ENCODE results near the gene LCE3D.
"Not testable (repeated sequence)": the region's sequence is repeated elsewhere in the genome, so short reads cannot be mapped to it uniquely, and the experiment has no call there.

LCE3D gene

DNA sequence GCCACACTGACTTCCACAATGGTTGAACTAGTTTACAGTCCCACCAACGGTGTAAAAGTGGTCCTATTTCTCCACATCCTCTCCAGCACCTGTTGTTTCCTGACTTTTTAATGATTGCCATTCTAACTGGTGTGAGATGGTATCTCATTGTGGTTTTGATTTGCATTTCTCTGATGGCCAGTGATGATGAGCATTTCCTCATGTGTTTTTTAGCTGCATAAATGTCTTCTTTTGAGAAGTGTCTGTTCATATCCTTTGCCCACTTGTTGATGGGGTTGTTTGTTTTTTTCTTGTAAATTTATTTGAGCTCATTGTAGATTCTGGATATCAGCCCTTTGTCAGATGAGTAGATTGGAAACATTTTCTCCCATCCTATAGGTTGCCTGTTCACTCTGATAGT lies 32.0 kb downstream of the LCE3D start:
- H3K27me3 Mint-ChIP-seq, result peaks cover 11% of the 10 kb centered on the region
- H3K9me3 Mint-ChIP-seq; H3K27ac Mint-ChIP-seq; H3K36me3 Mint-ChIP-seq (ENCODE audit: low read depth); DNase-seq; ATAC-seq; H3K4me1 Mint-ChIP-seq; H3K4me3 Mint-ChIP-seq: not testable (repeated sequence)

DNA sequence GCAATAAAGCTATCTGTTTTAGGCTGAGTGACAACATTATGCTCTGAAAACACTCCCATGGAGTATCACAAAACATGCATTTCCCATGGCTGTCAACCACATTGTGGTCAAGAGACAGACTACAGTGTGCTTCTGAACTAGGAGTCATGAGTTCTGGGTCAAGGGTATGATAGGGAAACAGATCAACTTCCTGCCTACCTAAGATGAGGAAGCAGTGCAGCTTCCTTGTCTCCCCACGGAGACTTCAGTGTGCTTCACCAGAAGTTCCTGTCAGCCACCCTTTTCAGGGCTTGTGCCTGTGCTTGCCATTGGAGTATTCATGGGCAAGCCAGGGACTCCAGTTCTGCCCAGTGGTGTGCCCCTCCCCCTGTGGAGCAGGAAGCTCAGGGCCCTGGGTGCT lies 33.6 kb downstream of the LCE3D start:
- H3K27ac Mint-ChIP-seq, result no peak overlapping the region
- no peak overlapping the region for H3K4me3 Mint-ChIP-seq
- peaks cover 10% of the 10 kb centered on the region for H3K27me3 Mint-ChIP-seq
- DNase-seq, result no peak
- ATAC-seq, result no peak
- H3K36me3 Mint-ChIP-seq (ENCODE audit: low read depth), result no peaks in the 10 kb centered on the region
- no peaks in the 10 kb centered on the region for H3K4me1 Mint-ChIP-seq
- no peaks in the 10 kb centered on the region for H3K9me3 Mint-ChIP-seq

DNA sequence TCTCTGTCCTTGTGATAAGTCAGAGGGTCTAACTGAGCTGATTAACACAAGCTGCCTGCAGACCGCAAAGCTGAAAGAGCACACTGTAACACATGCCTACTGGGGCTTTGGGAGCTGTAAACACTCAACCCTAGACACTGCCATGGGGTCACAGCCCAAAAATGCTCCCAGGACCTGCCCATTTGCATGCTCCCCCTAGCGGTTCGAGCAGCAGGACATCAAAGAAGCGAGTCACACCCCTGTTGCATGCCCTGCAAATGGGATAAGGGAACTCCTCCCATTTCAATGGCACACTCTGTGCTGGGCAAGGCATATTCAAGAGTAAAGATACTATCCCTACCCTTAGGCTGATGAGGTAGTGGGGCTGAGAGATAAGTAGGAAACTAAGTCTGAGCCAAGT lies 36.5 kb downstream of the LCE3D start:
- Mint-ChIP-seq H3K4me1 (no peaks in the 10 kb centered on the region), H3K27ac (no peak overlapping the region), H3K36me3 (ENCODE audit: low read depth) (no peaks in the 10 kb centered on the region), H3K9me3 (no peaks in the 10 kb centered on the region), H3K27me3 (peaks cover 16% of the 10 kb centered on the region), H3K4me3 (no peak overlapping the region)
- DNase-seq, result no peak
- ATAC-seq, result no peak

DNA sequence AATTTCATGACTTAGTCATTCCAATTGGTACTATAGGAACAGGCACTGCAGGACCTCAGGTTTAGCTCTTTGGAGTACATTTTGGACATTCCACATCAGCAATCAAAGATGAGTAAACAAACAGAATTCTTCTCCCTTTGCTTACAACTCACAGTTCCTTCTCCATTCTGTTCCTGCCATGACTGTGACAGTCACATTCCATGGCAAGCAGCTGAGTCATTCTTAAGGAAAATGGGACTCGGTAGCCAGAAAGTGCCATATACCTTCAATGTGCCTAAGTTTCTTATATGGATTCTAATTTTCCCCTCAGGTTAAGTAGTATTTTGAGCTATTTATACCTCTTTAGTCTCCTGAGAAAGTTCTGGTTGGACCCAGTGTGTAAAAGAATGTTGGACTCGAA lies 40.4 kb downstream of the LCE3D start:
- Mint-ChIP-seq H3K27ac (no peak overlapping the region), H3K9me3 (no peaks in the 10 kb centered on the region), H3K36me3 (ENCODE audit: low read depth) (no peaks in the 10 kb centered on the region), H3K27me3 (peaks cover 21% of the 10 kb centered on the region), H3K4me1 (no peaks in the 10 kb centered on the region), H3K4me3 (no peak overlapping the region)
- no peak for ATAC-seq
- no peak for DNase-seq

DNA sequence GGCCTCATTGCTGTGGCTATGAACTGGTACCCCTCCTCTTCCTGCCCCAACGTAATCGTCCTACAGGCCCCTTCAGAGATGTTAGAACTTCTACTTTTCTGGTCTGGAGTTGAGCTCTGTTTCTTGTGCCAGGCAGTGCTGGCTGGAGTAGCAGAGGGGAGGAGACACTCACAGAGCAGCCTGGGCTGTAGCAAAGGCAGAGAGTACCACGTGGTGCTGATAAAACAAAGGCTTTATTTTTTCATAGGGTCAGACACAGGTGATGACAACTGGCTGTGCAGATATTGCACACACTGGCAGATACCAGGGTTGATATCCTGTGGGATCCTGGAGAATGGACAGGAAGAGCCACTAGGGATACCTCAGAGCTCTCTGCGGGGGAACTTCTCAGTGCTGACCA lies 42.8 kb downstream of the LCE3D start:
- Mint-ChIP-seq H3K36me3 (ENCODE audit: low read depth) (no peaks in the 10 kb centered on the region), H3K4me1 (no peaks in the 10 kb centered on the region), H3K27ac (no peak overlapping the region), H3K4me3 (no peak overlapping the region), H3K27me3 (peaks cover 24% of the 10 kb centered on the region), H3K9me3 (no peaks in the 10 kb centered on the region)
- DNase-seq (no peak), ATAC-seq (no peak)

DNA sequence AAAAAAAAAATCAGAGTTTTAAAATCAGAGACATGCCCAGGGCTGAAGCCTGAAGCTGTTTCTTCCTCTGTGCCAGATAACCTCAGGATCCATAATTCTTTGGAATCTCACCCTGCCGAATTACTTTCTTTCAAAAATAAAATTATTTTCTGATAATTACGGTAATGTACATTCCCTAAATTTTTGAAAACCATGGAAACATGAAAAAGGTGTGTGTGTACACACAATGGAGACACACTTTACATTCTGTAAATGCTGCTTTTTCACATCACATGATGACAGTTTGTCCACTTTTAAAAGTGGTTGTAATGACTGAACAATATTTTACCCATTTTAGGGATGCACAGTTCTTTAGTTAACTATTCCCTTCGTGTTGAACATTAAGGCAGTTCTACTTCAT lies 44.5 kb downstream of the LCE3D start:
- DNase-seq, result no peak
- H3K36me3 Mint-ChIP-seq (ENCODE audit: low read depth), result no peaks in the 10 kb centered on the region
- H3K4me1 Mint-ChIP-seq, result no peaks in the 10 kb centered on the region
- no peak overlapping the region for H3K4me3 Mint-ChIP-seq
- ATAC-seq, result no peak
- no peak overlapping the region for H3K27ac Mint-ChIP-seq
- peaks cover 21% of the 10 kb centered on the region for H3K27me3 Mint-ChIP-seq
- H3K9me3 Mint-ChIP-seq, result no peaks in the 10 kb centered on the region

DNA sequence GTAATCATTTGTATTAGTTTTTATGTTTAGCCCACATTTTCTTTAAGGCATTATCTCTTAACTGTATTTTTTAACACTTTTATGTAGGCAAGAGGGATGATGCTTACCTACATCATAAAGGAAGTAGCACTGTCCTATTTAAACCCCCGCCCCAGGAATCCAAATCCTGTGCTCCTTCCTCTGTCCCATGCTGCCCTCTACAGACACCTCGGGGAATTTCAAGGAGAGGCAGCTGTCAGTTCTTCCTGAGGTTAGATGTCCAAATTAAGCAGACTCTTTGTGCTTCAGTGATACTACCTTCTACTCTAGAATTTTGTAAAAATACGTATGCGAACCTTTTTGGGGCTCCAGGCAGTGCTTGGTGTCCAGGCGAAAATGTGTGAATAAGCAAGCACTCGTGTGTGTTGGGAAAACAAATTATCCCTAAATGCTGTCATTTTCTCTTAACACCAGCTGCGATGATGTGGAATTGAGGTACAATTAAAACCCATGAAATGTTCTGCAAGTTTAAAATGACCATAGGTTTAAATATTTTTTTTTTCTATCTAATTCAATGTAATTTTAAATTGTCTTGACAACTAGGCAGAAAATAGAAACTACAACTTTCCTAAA lies 46.9 kb downstream of the LCE3D start:
- no peak for ATAC-seq
- Mint-ChIP-seq H3K4me3 (no peak overlapping the region), H3K36me3 (ENCODE audit: low read depth) (no peaks in the 10 kb centered on the region), H3K9me3 (no peaks in the 10 kb centered on the region), H3K27ac (no peak overlapping the region), H3K27me3 (peaks cover 28% of the 10 kb centered on the region), H3K4me1 (no peaks in the 10 kb centered on the region)
- DNase-seq, result peak; percentile 50
